Measurements from ENCODE around the gene MYCBPAP. TPM values are rescaled to one million over a fixed set of nuclear protein-coding genes. Genes with fewer than 3 reads are reported as not detected.

The MYCBPAP gene
- total RNA-seq, 1 experiment from 2014 or later: 2.7 TPM

GRCh38 chr17:50513495-50513894 is 5.3 kb downstream of the MYCBPAP start:
- no peak overlapping the region for H3K27ac Mint-ChIP-seq (ENCODE audit: unreplicated experiment)
- no peaks in the 10 kb centered on the region for H3K9me3 Mint-ChIP-seq (ENCODE audit: unreplicated experiment)
- BruUV-seq (replicated peaks): no TSS peak
- POLR2A ChIA-PET: interaction anchor here (0.6 kb wide), 1 partner anchor 13 kb away, joined by 3 read pairs; no protein-coding TSS in a partner anchor
- intact Hi-C loops (cut with micrococcal nuclease; ENCODE audit: unreplicated experiment): no loop called here
- no peak for DNase-seq
- Histone ChIP-seq H3K4me3 (ENCODE audit: low read depth, low read length) (no peak overlapping the region), H3K36me3 (ENCODE audit: control insufficient read depth, insufficient read depth, low read length) (no peaks in the 10 kb centered on the region), H3K9me3 (no peaks in the 10 kb centered on the region), H3K4me1 (peaks cover 3% of the 10 kb centered on the region; the same call in 1 of the 2 replicates), H3K27me3 (replicated peaks; ENCODE audit: control insufficient read depth, insufficient read depth, low read length) (no peaks in the 10 kb centered on the region)
- peaks cover 19% of the 10 kb centered on the region for H3K4me1 Mint-ChIP-seq (ENCODE audit: low read depth, unreplicated experiment)
- CTCF ChIA-PET: interaction anchor here (0.9 to 1.6 kb wide), 2 partner anchors 10 to 114 kb away, joined by 4 to 6 read pairs; no protein-coding TSS in a partner anchor
- no peaks in the 10 kb centered on the region for H3K27me3 Mint-ChIP-seq (ENCODE audit: insufficient read depth, unreplicated experiment)
- no peak for TF ChIP-seq CTCF (IDR thresholded peaks at IDR 0.05; ENCODE audit: insufficient read depth in 1 of 2, low read depth in 1 of 2, low read length in 1 of 2, severe bottlenecking in 1 of 2, unreplicated experiment in 1 of 2)
- no peak overlapping the region for H3K4me3 Mint-ChIP-seq (ENCODE audit: unreplicated experiment)
- peaks cover 4% of the 10 kb centered on the region for H3K36me3 Mint-ChIP-seq (ENCODE audit: insufficient read depth, unreplicated experiment)

- no peaks in the 10 kb centered on the region for H3K36me3 ChIP-seq (ENCODE audit: control insufficient read depth, insufficient read depth, low read length)
- CTCF ChIA-PET: no interaction called here
- no peaks in the 10 kb centered on the region for H3K9me3 ChIP-seq
- H3K4me1 ChIP-seq: peaks cover 3% of the 10 kb centered on the region; the same call in 1 of the 2 replicates
- Mint-ChIP-seq H3K9me3 (ENCODE audit: unreplicated experiment) (no peaks in the 10 kb centered on the region), H3K36me3 (ENCODE audit: insufficient read depth, unreplicated experiment) (no peaks in the 10 kb centered on the region), H3K27ac (ENCODE audit: unreplicated experiment) (no peak overlapping the region), H3K4me3 (ENCODE audit: unreplicated experiment) (no peak overlapping the region), H3K27me3 (ENCODE audit: insufficient read depth, unreplicated experiment) (no peaks in the 10 kb centered on the region), H3K4me1 (ENCODE audit: low read depth, unreplicated experiment) (peaks cover 12% of the 10 kb centered on the region)
- BruUV-seq (replicated peaks): no TSS peak
- DNase-seq: no peak
- H3K27me3 ChIP-seq (replicated peaks; ENCODE audit: control insufficient read depth, insufficient read depth, low read length): no peaks in the 10 kb centered on the region
- intact Hi-C loops (cut with micrococcal nuclease; ENCODE audit: unreplicated experiment): no loop called here
- POLR2A ChIA-PET: no interaction called here
- H3K4me3 ChIP-seq (ENCODE audit: low read depth, low read length): no peak overlapping the region
- no peak for TF ChIP-seq CTCF (IDR thresholded peaks at IDR 0.05; ENCODE audit: insufficient read depth in 1 of 2, low read depth in 1 of 2, low read length in 1 of 2, severe bottlenecking in 1 of 2, unreplicated experiment in 1 of 2)
These were observed 6.1 kb downstream of the MYCBPAP start for GRCh38 chr17:50514388-50514787.

- BruUV-seq (replicated peaks): no TSS peak
- POLR2A ChIA-PET: no interaction called here
- Histone ChIP-seq H3K4me1 (peaks cover 3% of the 10 kb centered on the region; the same call in 1 of the 2 replicates), H3K36me3 (ENCODE audit: control insufficient read depth, insufficient read depth, low read length) (no peaks in the 10 kb centered on the region), H3K9me3 (no peaks in the 10 kb centered on the region), H3K27me3 (replicated peaks; ENCODE audit: control insufficient read depth, insufficient read depth, low read length) (no peaks in the 10 kb centered on the region), H3K4me3 (ENCODE audit: low read depth, low read length) (no peak overlapping the region)
- H3K27me3 Mint-ChIP-seq (ENCODE audit: insufficient read depth, unreplicated experiment): no peaks in the 10 kb centered on the region
- H3K9me3 Mint-ChIP-seq (ENCODE audit: unreplicated experiment): no peaks in the 10 kb centered on the region
- CTCF ChIA-PET: no interaction called here
- peaks cover 12% of the 10 kb centered on the region for H3K4me1 Mint-ChIP-seq (ENCODE audit: low read depth, unreplicated experiment)
- no peak for DNase-seq
- H3K27ac Mint-ChIP-seq (ENCODE audit: unreplicated experiment): no peak overlapping the region
- no peaks in the 10 kb centered on the region for H3K36me3 Mint-ChIP-seq (ENCODE audit: insufficient read depth, unreplicated experiment)
- intact Hi-C loops (cut with micrococcal nuclease; ENCODE audit: unreplicated experiment): no loop called here
- TF ChIP-seq CTCF (IDR thresholded peaks at IDR 0.05; ENCODE audit: insufficient read depth in 1 of 2, low read depth in 1 of 2, low read length in 1 of 2, severe bottlenecking in 1 of 2, unreplicated experiment in 1 of 2): no peak
- no peak overlapping the region for H3K4me3 Mint-ChIP-seq (ENCODE audit: unreplicated experiment)
These were observed 6.9 kb downstream of the MYCBPAP start for GRCh38 chr17:50514936-50515702.
